Measurements from ENCODE around the gene TANC2.

DNA sequence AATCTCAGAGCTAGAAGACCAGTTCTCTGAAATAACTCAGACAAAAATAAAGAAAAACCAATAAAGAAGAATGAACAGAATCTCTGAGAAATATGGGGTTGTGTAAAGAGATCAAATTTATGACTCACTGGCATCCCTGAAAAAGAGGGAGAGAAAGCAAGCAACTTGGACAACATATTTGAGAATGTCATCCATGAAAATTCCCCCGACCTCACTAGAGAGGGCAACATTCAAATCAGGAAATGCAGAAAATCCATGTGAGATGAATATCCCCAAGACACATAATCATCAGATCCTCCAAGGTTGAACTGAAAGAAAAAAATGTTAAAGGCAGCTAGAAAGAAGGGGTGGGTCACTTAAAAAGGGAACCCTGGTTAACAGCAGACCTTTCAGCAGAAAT, 32.1 kb downstream of the TANC2 start:
- TF ChIP-seq, protein P1, sequence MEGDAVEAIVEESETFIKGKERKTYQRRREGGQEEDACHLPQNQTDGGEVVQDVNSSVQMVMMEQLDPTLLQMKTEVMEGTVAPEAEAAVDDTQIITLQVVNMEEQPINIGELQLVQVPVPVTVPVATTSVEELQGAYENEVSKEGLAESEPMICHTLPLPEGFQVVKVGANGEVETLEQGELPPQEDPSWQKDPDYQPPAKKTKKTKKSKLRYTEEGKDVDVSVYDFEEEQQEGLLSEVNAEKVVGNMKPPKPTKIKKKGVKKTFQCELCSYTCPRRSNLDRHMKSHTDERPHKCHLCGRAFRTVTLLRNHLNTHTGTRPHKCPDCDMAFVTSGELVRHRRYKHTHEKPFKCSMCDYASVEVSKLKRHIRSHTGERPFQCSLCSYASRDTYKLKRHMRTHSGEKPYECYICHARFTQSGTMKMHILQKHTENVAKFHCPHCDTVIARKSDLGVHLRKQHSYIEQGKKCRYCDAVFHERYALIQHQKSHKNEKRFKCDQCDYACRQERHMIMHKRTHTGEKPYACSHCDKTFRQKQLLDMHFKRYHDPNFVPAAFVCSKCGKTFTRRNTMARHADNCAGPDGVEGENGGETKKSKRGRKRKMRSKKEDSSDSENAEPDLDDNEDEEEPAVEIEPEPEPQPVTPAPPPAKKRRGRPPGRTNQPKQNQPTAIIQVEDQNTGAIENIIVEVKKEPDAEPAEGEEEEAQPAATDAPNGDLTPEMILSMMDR (IDR thresholded peaks at IDR 0.05; ENCODE audit: control extremely low read depth in 1 of 3, insufficient read depth in 1 of 3, low read depth in 1 of 3, low read length in 3 of 3) = no peak
- TF ChIP-seq KDM1A (IDR thresholded peaks at IDR 0.05; ENCODE audit: borderline replicate concordance, low read length) (no peak), CREB1 (IDR thresholded peaks at IDR 0.05) (no peak), POLR2AphosphoS5 (IDR thresholded peaks at IDR 0.05; ENCODE audit: low read depth, low read length) (no peak), EZH2 (IDR thresholded peaks at IDR 0.05; ENCODE audit: low read depth, low read length, severe bottlenecking) (no peak), SAP30 (IDR thresholded peaks at IDR 0.05; ENCODE audit: insufficient read depth, insufficient replicate concordance, low read length) (no peak), PHF8 (conservative IDR thresholded peaks at IDR 0.05; ENCODE audit: low read depth, low read length) (no peak), POLR2A (IDR thresholded peaks at IDR 0.05; ENCODE audit: control extremely low read depth in 1 of 2, low read depth in 2 of 2, low read length in 2 of 2) (no peak), RAD21 (IDR thresholded peaks at IDR 0.05 in 1 of 2, conservative IDR thresholded peaks at IDR 0.05 in 1 of 2; ENCODE audit: low read depth in 2 of 2, low read length in 2 of 2) (no peak)

Data from H1 (cell line).